Peyer's patch (tissue), 4 donors: ENCODE measurements around the gene RSPH4A.

ENCODE experiments used
- CTCF ChIP-seq, 6 experiments: fragments of 450-650 bp in 4 of 6; fragments of 200-600 bp in 2 of 6; sonication (generic) in 1 of 6; IDR thresholded peaks; one replicate each; pipeline ENCODE4 v1.5.1; 2017 to 2019; ENCODE audit warnings: antibody characterized with exemption in 6 of 6, mild to moderate bottlenecking in 3 of 6, moderate library complexity in 1 of 6
- POLR2A ChIP-seq, 2 donors: fragments of 450-650 bp; IDR thresholded peaks; one replicate each; pipeline ENCODE4 v1.5.1; 2017; ENCODE audit warnings: antibody characterized with exemption in 2 of 2, mild to moderate bottlenecking in 2 of 2, moderate library complexity in 2 of 2

- TF ChIP-seq POLR2A (IDR thresholded peaks at IDR 0.05), result no peak
- TF ChIP-seq CTCF (IDR thresholded peaks at IDR 0.05), result no peak
Measured at GRCh38 chr6:116596815-116597214, 19.5 kb upstream of the RSPH4A start.
